Stimulated activated CD8-positive, alpha-beta memory T cell treated with anti-CD3 and anti-CD28 coated beads, Interleukin-4, amount 100 ng/mL, for 48 hours (primary cell): ENCODE data around the gene MDM2.

Experiments
- DNase-seq: peaks from one replicate; pipeline ENCODE4 v3.0.0-alpha.2; 2020

MDM2 gene

DNA sequence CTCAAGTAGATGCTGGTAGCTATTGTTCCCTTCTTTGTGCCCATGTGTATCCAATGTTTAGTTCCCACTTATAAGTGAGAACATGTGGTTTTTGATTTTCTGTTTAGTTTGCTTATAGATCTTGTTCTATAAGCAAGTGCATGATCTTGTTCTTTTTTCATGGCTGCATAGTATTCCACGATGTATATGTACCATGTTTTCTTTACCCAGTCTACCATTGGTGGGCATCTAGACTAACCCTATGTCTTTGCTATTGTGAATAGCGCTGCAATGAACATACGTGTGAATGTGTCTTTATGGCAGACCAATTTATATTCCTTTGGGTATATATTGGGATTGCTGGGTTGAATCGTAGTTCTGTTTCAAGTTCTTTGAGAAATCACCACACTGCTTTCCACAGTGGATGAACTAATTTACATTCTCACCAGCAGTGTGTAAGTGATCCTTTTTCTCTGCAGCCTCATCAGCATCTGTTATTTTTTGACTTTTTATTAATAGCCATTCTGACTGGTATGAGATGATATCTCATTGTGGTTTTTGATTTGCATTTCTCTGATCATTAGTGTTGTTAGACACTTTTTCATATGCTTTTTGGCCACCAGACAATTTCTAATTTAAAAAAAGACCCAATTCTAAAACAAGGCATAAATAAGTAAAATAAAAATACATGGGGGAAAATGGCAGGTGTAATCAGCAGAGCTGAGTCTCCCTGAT is 74.4 kb downstream of the MDM2 start:
- DNase-seq = no peak

GRCh38 chr12:68883151-68883550 is 75.2 kb downstream of the MDM2 start:
- DNase-seq = no peak

GRCh38 chr12:68884251-68884650 is 76.3 kb downstream of the MDM2 start:
- no peak for DNase-seq

DNA sequence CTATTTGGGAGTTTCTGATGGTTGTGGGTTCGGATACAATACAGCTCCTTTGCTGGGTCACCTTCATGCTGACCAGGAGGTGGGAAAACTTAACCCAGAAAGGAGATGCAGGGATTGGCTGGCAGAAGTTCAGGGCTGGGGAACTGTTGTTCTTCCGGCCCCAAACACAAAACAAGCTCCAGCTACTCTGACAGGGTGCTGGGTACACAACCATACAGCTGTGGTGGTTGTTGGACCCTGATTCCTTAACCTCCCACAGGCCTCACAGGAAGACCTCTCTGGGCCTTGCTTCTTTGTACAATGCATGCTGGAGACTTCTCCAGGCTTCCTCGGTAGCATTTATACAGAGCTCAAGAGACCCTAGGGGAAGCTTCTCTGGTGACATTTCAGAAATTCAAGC is 77.4 kb downstream of the MDM2 start:
- DNase-seq = no peak

DNA sequence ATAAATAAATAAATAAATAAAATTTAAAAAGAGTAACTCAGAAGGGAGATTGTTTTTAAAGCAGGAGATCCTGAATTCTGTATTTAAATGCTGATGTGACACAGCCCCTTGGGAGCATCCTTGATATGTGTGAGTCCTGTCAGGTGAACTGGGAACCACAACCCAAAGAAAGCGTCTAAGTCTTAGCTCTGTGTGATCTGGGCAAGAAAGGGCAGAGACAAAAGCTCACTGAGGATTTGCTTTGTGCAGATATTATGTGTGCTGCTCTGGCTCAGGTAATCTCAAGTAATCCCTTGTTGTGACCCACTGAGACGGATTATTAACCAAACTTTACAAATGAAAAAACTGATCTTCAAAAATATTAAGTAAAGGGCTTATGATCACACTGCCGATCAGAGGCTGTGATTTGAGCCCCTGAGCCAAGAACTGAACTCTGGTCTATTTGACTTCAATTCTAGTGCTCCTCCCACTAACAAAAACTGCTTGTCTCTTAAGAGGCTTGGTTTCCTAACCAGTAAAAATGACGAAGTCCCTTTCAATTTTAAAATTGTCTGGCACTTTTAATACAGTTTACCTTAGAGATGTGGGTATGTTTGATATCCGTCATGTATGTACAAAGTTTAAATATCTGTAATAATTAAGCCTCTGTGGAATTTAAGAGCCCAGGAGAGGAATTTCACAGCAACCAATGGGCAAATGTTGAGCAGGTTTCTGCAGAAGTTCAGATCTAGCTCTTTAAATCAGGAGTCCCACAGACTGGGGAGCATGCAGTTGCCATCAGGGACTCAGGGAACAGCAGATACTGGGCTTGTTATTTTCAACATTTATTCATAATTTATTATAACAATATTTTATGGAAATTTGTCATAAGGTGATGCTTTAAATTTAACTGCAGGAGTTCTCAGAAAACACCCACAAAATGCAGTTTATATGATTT is 78.9 kb downstream of the MDM2 start:
- no peak for DNase-seq

DNA sequence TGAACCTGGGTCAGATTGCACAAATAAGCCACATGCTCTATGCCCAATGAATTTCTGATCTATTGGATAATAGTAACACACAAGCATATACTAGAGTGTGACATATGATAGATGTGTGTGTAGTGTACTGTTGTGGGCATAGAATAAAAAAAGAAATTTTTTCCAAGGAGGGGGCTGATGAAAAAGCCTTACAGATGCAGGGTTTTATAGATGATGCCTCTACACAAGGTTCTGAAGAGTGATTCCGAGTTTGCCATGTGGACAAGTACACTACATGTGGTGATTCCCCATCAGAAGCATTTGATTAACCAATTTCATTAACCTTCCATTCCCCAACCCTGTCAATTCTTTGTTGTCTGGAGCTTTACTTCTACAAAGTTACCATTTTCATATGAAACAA is 79.7 kb downstream of the MDM2 start:
- DNase-seq = no peak

DNA sequence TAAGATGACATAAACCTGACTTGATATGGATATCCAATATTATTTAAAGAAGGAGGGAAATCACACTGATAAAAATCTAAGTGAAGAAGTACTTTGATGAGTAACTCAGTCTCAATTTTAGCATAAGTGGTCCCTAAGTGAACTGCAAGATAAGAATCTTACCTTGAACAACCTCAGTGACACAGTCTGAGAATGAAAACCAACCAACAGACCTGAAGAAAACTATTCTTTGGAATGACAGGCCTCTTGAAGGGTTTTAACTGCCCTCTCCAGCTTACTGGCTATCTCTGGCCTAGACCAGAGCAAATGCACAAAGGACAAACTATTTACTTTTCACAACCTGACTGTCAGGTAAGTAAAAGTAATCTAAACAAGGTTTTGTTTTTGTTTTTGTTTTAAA is 80.3 kb downstream of the MDM2 start:
- no peak for DNase-seq

DNA sequence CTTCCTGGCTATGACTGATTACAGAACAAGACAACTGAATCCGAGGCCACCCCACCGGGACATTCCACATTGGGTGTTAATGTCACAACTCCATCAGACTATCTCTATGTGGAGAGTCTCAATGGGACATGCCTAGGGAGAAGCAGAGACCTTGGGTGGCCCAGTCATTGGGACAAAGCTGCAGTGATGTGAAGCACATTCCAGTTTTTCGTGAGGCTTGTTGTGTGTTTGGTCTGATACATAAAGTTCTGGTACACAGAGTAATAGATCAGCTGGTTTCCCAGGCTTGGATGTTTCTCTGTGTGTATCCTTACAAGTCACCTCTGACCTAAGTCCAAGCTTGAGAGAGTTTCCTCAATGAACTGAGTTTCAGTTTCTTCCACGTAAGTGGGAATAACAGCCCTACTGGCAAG is 82.7 kb downstream of the MDM2 start:
- DNase-seq = no peak

DNA sequence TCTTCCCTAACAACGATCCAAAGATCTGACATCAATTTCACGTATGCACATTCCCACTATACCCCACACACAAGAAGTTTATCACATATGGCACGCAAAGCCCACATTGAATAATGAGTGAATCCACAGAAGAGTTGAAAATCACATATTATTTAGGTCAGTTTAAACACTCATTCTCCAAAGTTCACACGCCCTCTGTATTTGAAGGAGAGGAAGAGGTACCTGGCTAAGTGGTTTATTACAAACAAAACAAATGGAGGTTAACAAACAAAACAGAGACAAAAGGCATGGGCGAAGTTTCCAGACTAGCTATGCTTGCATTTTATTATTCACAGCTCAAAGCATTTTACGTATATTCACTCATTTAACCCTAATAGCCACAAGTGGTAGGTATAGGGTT is 83.2 kb downstream of the MDM2 start:
- no peak for DNase-seq

- no peak for DNase-seq
Observed at GRCh38 chr12:68893201-68893600, 85.2 kb downstream of the MDM2 start.

DNA sequence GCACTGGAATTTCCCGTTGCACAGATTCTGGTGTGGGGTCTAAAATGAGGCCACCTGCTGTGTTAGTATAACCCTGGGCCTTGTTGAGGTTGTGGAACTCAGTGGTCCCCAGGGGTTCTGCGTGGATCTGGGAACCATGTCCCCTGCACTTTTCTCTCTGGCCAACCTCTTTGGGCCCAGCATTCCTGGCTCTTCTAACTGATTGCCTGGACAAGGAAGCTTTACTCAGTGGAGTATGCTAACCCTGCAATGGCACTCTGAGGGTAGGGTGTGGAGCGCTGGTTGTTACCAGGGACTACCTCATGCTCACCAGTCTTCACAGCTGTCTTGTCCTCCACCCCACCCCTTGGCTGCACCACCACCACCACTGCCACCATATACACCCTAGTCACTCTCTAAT is 85.8 kb downstream of the MDM2 start:
- no peak for DNase-seq

GRCh38 chr12:68894276-68894855 is 86.4 kb downstream of the MDM2 start:
- no peak for DNase-seq

- no peak for DNase-seq
Observed at GRCh38 chr12:68896881-68897540, 89.0 kb downstream of the MDM2 start.

- no peak for DNase-seq
Observed at GRCh38 chr12:68899251-68899771, 91.3 kb downstream of the MDM2 start.

GRCh38 chr12:68900241-68900640 is 92.3 kb downstream of the MDM2 start:
- DNase-seq = no peak
